ENCODE data around the gene PCP4L1.

GRCh38 chr1:161313554-161314200 lies 55.1 kb downstream of the PCP4L1 start:
- TF ChIP-seq CTCF (IDR thresholded peaks at IDR 0.05) (no peak), ZFX (IDR thresholded peaks at IDR 0.05; ENCODE audit: borderline replicate concordance) (no peak)
